ENCODE data around the gene ABRACL.
"Not testable (repeated sequence)": the region's sequence is repeated elsewhere in the genome, so short reads cannot be mapped to it uniquely, and the experiment has no call there.

ABRACL gene

DNA sequence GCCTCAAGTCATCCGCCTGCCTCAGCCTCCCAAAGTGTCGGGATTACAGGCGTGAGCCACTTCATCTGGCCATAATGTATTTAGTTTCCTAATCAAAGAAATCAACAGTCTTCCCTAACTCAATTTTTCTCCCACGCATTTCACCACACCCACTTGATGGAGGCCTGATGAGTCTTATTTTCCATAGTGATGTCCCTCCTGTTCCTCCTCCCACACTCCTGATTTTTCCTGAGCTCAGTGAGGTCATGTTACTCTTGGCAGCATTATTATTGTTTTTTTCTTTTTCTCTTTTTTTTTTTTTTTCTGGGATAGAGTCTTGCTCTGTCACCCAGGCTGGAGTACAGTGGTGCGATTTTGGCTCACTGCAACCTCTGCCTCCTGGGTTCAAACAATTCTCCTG is 8.9 kb downstream of the ABRACL start:
- FAIRE-seq (no peak), DNase-seq (ENCODE audit: insufficient read length) (no peak)
- TF ChIP-seq POLR2AphosphoS5 (IDR thresholded peaks at IDR 0.05; ENCODE audit: low read depth, low read length) (no peak), POLR2A (IDR thresholded peaks at IDR 0.05; ENCODE audit: low read depth, low read length) (no peak)

DNA sequence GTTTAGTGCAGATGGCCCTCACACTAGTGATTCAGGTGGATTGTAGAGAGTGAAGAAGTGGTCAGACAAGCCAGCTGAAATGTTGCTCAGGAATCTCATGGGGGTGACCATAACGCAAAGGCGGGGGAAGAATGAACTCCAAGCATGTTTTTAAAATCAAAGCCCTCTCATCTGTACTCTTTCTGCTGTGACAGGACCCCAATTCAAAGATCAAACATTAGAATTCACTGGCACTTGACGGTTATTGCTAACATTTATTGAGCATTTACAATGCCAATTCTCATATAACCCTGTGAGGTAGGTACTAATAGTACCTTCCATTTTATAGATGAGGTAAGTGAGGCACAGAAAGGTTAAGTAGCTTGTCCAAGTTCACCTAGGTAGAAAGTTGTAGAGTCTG is 15.7 kb downstream of the ABRACL start:
- FAIRE-seq: no peak
- TF ChIP-seq POLR2A (IDR thresholded peaks at IDR 0.05; ENCODE audit: low read depth, low read length): 0 out of 2 replicates have a peak, but pooled peaks have one; percentile 8
- no peak for TF ChIP-seq TAF1 (IDR thresholded peaks at IDR 0.05; ENCODE audit: borderline replicate concordance, low read depth, low read length)
- no peak for DNase-seq (ENCODE audit: insufficient read length)

DNA sequence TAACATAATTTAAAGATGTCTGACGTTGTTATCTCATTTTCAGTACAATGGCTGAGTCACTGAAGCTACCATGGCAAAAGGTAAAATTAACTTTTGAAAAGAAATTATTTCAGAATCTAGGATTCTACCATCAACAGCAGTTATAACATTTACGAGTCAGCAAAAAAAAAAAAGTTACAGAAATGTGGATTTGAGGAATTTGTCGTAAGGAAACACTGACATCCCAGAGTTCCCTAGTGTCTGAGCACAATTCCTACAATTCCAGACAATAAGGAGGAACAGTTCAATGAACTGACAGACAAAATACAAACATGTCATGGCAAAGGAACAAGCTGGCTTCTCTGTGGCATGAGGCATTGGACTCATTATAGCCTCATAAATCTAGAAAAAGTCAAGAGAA is 19.1 kb downstream of the ABRACL start:
- no peak for TF ChIP-seq TAF1 (IDR thresholded peaks at IDR 0.05; ENCODE audit: borderline replicate concordance, low read depth, low read length)
- no peak for TF ChIP-seq POLR2AphosphoS5 (IDR thresholded peaks at IDR 0.05; ENCODE audit: low read depth, low read length)
- no peak for TF ChIP-seq POLR2A (IDR thresholded peaks at IDR 0.05; ENCODE audit: low read depth, low read length)
- FAIRE-seq (no peak), DNase-seq (ENCODE audit: insufficient read length) (no peak)

DNA sequence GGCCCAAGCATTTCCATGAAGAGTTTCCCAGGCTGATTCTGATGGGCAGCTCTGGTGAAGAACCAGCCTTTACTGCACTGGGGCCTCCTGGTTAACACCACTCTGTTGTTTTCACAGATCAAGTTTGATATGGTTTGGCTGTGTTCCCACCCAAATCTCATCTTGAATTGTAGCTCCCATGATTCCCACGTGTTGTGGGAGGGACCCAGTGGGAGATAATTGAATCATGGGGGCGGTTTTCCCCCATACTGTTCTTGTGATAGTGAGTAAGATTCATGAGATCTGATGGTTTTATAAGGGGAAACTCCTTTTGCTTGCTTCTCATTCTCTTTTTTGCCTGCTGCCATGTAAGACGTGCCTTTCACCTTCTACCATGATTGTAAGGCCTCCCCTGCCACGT is 20.4 kb downstream of the ABRACL start:
- FAIRE-seq; DNase-seq (ENCODE audit: insufficient read length): not testable (repeated sequence)

DNA sequence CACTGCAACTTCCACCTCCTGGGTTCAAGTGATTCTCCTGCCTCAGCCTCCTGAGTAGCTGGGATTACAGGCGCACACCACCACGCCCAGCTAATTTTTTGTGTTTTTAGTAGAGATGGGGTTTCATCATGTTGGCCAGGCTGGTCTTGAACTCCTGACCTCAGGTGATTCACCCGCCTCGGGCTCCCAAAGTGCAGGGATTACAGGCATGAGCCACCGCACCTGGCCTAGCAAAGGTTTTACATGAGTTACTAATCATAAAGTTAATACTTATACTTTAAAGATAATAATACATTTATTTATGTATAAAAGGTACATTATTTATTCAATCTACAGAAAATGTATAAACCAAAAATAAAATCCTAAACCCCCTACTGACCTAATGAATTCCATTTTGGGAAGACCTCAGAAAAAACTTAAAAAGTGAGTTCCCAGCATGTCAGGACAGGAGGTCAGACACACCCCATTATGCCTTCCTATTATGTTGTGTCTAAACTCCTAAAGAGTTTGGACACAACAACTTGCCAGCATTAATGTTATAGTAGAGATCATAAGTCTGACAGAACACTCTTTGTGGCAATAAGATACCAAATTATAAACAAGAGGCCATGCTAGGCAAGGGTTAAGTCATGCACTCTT is 21.7 kb downstream of the ABRACL start:
- not testable (repeated sequence) for DNase-seq (ENCODE audit: insufficient read length); FAIRE-seq

GRCh38 chr6:139050770-139051313 is 22.3 kb downstream of the ABRACL start:
- TF ChIP-seq POLR2AphosphoS5 (IDR thresholded peaks at IDR 0.05; ENCODE audit: low read depth, low read length): no peak
- no peak for TF ChIP-seq TAF1 (IDR thresholded peaks at IDR 0.05; ENCODE audit: borderline replicate concordance, low read depth, low read length)
- no peak for TF ChIP-seq POLR2A (IDR thresholded peaks at IDR 0.05; ENCODE audit: low read depth, low read length)
- no peak for DNase-seq (ENCODE audit: insufficient read length)
- no peak for FAIRE-seq

DNA sequence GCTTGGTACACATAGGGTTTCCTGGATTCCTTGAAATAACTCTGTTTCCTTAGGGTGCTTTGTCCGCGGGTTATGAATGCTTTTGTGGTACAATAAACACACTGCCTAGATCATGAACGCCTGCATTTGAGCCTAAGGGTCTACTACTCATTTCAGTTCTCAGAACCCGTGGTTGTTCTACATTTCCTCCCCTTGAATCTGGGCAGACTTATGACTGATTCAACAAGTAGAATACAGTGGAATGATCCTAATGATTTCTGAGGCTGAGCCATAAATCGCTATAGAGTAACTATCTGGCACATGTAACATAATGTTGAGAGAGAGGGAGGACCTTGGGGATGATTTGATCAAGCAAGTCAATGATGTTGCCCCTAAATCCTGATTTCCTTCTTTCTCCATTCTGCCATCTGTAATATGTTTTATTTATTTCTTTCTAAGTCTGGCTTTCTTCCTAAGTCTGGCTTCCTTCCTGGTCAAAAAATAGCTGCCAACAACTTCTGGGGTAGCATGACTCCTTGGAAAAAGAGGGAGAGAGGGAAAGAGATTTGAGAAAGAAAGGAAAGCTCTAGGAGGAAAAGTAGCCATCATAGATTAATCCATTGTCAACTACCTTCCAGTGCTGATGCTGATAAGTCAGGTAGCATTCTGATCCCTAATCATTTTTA is 23.0 kb downstream of the ABRACL start:
- TF ChIP-seq POLR2AphosphoS5 (IDR thresholded peaks at IDR 0.05; ENCODE audit: low read depth, low read length): no peak
- no peak for TF ChIP-seq POLR2A (IDR thresholded peaks at IDR 0.05; ENCODE audit: low read depth, low read length)
- no peak for TF ChIP-seq TAF1 (IDR thresholded peaks at IDR 0.05; ENCODE audit: borderline replicate concordance, low read depth, low read length)
- DNase-seq (ENCODE audit: insufficient read length) (no peak), FAIRE-seq (no peak)

- FAIRE-seq (no peak), DNase-seq (ENCODE audit: insufficient read length) (no peak)
- TF ChIP-seq TAF1 (IDR thresholded peaks at IDR 0.05; ENCODE audit: borderline replicate concordance, low read depth, low read length) (no peak), POLR2A (IDR thresholded peaks at IDR 0.05; ENCODE audit: low read depth, low read length) (no peak), POLR2AphosphoS5 (IDR thresholded peaks at IDR 0.05; ENCODE audit: low read depth, low read length) (no peak)
Observed at GRCh38 chr6:139053382-139053781, 24.8 kb downstream of the ABRACL start.

DNA sequence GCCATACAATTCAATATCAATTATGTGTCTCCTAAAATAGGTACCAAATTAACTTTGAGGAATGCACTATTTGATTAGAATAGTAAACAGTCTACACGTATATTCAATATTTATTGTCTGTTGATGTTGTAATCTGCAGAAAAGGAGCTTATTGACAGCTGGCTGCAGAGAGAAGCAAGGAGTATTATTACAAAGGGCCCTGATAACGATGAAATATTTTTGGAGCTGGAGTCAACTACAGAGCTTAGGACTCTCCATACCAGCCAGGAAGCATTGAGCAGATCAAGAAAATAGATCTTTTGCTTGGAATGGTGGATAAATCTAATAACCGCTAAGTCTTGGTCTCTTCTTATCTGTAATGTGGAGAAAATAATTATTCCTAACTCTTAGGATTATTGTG is 25.5 kb downstream of the ABRACL start:
- FAIRE-seq (no peak), DNase-seq (ENCODE audit: insufficient read length) (no peak)
- TF ChIP-seq TAF1 (IDR thresholded peaks at IDR 0.05; ENCODE audit: borderline replicate concordance, low read depth, low read length): no peak
- no peak for TF ChIP-seq POLR2AphosphoS5 (IDR thresholded peaks at IDR 0.05; ENCODE audit: low read depth, low read length)
- no peak for TF ChIP-seq POLR2A (IDR thresholded peaks at IDR 0.05; ENCODE audit: low read depth, low read length)

GRCh38 chr6:139055709-139056108 is 27.2 kb downstream of the ABRACL start:
- DNase-seq (ENCODE audit: insufficient read length): no peak
- TF ChIP-seq POLR2AphosphoS5 (IDR thresholded peaks at IDR 0.05; ENCODE audit: low read depth, low read length) (no peak), TAF1 (IDR thresholded peaks at IDR 0.05; ENCODE audit: borderline replicate concordance, low read depth, low read length) (no peak)
- FAIRE-seq: no peak

DNA sequence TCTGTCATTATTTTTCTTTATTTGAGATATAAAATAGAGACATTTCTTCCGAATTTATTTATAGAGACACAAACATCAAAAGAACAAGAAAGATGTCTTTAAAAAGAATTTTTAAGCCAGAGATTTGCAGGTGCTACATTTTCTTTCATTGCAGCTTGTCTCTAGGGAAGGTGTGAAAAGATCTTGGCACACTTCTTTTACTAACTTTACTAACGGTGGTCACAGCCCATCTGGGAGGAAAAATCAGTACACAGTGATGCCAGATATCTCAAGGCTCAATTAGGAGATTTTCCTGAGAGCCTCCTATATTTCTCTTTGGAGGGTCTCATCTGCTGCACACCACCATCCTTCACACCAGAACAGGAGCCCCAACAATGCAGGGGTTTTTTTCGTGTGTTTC is 29.5 kb downstream of the ABRACL start:
- FAIRE-seq: no peak
- no peak for DNase-seq (ENCODE audit: insufficient read length)
- TF ChIP-seq TAF1 (IDR thresholded peaks at IDR 0.05; ENCODE audit: borderline replicate concordance, low read depth, low read length): no peak
- TF ChIP-seq POLR2A (IDR thresholded peaks at IDR 0.05; ENCODE audit: low read depth, low read length): no peak
- no peak for TF ChIP-seq POLR2AphosphoS5 (IDR thresholded peaks at IDR 0.05; ENCODE audit: low read depth, low read length)

GRCh38 chr6:139060332-139060731 is 31.8 kb downstream of the ABRACL start:
- FAIRE-seq (no peak), DNase-seq (ENCODE audit: insufficient read length) (no peak)

More at GRCh38 chr6:139060332-139060731, 31.8 kb downstream of the ABRACL start:
- TF ChIP-seq POLR2A (IDR thresholded peaks at IDR 0.05; ENCODE audit: low read depth, low read length) (no peak), POLR2AphosphoS5 (IDR thresholded peaks at IDR 0.05; ENCODE audit: low read depth, low read length) (no peak), TAF1 (IDR thresholded peaks at IDR 0.05; ENCODE audit: borderline replicate concordance, low read depth, low read length) (no peak)
